Gastrocnemius medialis (tissue), 4 donors: ENCODE results near the gene ACOT11.

Source experiments
- CTCF ChIP-seq, 5 experiments: fragments of 450-650 bp in 3 of 5; fragments of 200-600 bp in 2 of 5; sonication (generic) in 2 of 5; IDR thresholded peaks in 4 of 5; conservative IDR thresholded peaks in 1 of 5; 1 replicate in 4 of 5; 2 replicates in 1 of 5; pipeline ENCODE4 v1.5.1; 2016 to 2019; ENCODE audit warnings: antibody characterized with exemption in 5 of 5, mild to moderate bottlenecking in 3 of 5, moderate library complexity in 3 of 5
- POLR2A ChIP-seq, 2 donors: fragments of 450-650 bp; IDR thresholded peaks; one replicate each; pipeline ENCODE4 v1.6.1; 2017; ENCODE audit warnings: antibody characterized with exemption in 2 of 2, mild to moderate bottlenecking in 2 of 2, moderate library complexity in 2 of 2

- no peak for TF ChIP-seq POLR2A (IDR thresholded peaks at IDR 0.05)
- TF ChIP-seq CTCF (IDR thresholded peaks at IDR 0.05 in 4 of 5, conservative IDR thresholded peaks at IDR 0.05 in 1 of 5): no peak
These were observed 41.4 kb upstream of the ACOT11 start for GRCh38 chr1:54506594-54506993.
